NCI-H1417 treated with DMSO at 0.1 percent for 48 hours (cell line): ENCODE results near the gene ADGRF4.
"Not testable (repeated sequence)": the region's sequence is repeated elsewhere in the genome, so short reads cannot be mapped to it uniquely, and the experiment has no call there.

Experiments used
- DNase-seq: peaks from one replicate; lab custom pipeline; 2025; lab: John Stamatoyannopoulos, UW

ADGRF4 gene

GRCh38 chr6:47734831-47735481 is 36.6 kb downstream of the ADGRF4 start:
- no peak for DNase-seq

GRCh38 chr6:47736083-47736700 is 37.8 kb downstream of the ADGRF4 start:
- no peak for DNase-seq

- DNase-seq = no peak
These were observed 39.0 kb downstream of the ADGRF4 start for GRCh38 chr6:47737406-47737805.

- no peak for DNase-seq
These were observed 42.3 kb downstream of the ADGRF4 start for GRCh38 chr6:47740714-47741113.

- no peak for DNase-seq
These were observed 43.4 kb downstream of the ADGRF4 start for GRCh38 chr6:47741807-47742206.

- DNase-seq = no peak
These were observed 45.4 kb downstream of the ADGRF4 start for GRCh38 chr6:47743744-47744143.

GRCh38 chr6:47745269-47745668 is 46.9 kb downstream of the ADGRF4 start:
- not testable (repeated sequence) for DNase-seq

GRCh38 chr6:47749757-47750156 is 51.4 kb downstream of the ADGRF4 start:
- no peak for DNase-seq

GRCh38 chr6:47752801-47753200 is 54.4 kb downstream of the ADGRF4 start:
- no peak for DNase-seq

GRCh38 chr6:47759364-47759763 is 61.0 kb downstream of the ADGRF4 start:
- no peak for DNase-seq

- no peak for DNase-seq
These were observed 64.1 kb downstream of the ADGRF4 start for GRCh38 chr6:47762502-47762901.

GRCh38 chr6:47766445-47766844 is 68.1 kb downstream of the ADGRF4 start:
- no peak for DNase-seq

- no peak for DNase-seq
These were observed 68.7 kb downstream of the ADGRF4 start for GRCh38 chr6:47767102-47767501.

GRCh38 chr6:47769982-47770381 is 71.6 kb downstream of the ADGRF4 start:
- DNase-seq = no peak
